C4-2B (cell line): ENCODE results near the gene NRAP.

Experiments used
- H3K27ac ChIP-seq: fragments of 450-650 bp; 2 replicates; pipeline ENCODE4 v1.5.1; 2017
- ZFX ChIP-seq: fragments of 450-650 bp; IDR thresholded peaks from 2 replicates; pipeline ENCODE4 v1.6.1; 2017
- TF ChIP-seq, protein P1 (sequence below): fragments of 450-650 bp; conservative IDR thresholded peaks from 2 replicates; pipeline ENCODE4 v1.5.1; 2017; ENCODE audit warnings: mild to moderate bottlenecking

Gene NRAP

DNA sequence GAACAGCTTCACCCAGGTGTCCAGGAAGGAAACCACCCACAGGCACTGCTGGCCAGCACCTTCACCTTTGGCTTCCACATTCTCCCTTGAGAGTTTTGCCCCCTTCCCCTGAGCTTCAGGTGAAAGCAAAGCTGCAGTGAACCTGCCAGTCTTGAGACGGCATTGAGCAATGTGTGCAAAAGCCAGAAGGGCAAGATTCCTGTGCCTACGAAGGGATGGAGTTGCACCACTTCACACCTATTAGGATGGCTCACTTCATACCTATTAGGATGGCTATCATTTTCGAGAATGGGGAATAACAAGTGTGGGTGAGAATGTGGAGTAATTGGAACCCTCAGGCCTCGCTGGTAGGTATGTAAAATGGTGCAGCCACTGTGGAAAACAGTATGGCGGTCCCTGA is 103.8 kb downstream of the NRAP start:
- no peak overlapping the region for H3K27ac ChIP-seq
- TF ChIP-seq, protein P1, sequence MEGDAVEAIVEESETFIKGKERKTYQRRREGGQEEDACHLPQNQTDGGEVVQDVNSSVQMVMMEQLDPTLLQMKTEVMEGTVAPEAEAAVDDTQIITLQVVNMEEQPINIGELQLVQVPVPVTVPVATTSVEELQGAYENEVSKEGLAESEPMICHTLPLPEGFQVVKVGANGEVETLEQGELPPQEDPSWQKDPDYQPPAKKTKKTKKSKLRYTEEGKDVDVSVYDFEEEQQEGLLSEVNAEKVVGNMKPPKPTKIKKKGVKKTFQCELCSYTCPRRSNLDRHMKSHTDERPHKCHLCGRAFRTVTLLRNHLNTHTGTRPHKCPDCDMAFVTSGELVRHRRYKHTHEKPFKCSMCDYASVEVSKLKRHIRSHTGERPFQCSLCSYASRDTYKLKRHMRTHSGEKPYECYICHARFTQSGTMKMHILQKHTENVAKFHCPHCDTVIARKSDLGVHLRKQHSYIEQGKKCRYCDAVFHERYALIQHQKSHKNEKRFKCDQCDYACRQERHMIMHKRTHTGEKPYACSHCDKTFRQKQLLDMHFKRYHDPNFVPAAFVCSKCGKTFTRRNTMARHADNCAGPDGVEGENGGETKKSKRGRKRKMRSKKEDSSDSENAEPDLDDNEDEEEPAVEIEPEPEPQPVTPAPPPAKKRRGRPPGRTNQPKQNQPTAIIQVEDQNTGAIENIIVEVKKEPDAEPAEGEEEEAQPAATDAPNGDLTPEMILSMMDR, result no peak
- no peak for TF ChIP-seq ZFX

DNA sequence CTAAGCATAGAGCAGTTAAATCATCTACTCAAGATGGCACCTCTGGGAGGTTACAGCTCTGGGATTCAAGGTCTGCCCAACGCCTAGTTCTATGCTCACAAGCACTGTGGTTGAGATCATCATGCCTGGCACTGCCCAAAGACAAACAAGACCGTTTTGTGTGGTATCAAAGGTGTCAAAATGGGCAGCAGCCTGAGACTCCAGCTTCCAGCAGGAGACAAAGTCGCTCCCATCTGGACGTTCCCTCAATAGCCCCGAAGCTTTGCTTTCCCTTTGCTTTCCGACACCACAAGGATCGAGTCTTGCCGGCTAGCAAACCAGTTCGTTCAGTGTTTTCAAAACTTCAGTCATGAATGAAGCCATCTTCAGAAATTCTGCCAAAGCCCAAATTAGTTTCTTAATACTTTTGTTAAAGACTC is 105.9 kb downstream of the NRAP start:
- H3K27ac ChIP-seq, result no peak overlapping the region
- TF ChIP-seq ZFX, result no peak
- TF ChIP-seq, protein P1, result no peak

DNA sequence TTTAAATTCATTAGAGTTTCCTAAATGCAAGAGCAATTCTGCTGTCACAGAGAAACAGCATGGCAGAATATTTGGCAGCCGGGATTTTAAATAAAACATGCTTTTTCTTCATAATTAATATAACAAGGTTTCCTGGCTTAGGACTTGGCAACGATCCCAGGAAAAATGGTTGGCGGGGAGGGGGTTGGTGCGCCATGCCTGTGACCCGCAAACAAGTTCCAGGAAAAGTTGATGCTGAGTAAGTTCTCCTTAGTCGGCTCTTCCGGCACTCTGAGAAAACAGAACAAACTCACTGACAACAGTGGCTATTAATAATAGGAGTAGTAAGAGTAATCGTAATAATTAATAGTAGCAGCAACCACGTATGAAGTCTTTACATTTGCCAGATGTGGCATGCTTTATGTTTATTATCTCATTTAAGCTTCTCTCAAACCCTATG is 106.4 kb downstream of the NRAP start:
- no peak for TF ChIP-seq ZFX
- TF ChIP-seq, protein P1, result no peak

DNA sequence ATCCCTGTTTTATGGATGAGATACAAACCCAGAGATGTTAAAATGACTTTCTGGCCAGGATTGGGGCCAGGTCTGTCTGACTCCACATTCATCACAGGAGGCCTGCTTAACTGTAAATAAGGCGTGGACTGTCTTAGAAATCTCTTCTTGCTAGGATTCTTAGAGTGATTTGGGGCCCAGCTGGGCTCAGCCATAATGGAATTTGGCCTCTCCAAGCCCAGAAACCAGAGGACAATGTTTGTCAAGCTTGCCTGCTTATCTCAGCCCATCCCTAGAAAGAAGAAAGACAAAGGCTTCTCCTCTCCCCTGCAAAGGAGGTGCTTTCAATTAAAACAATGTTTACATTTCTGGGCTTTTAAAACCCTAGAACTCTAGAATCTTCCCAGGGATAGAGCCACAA is 108.1 kb downstream of the NRAP start:
- TF ChIP-seq ZFX, result no peak
- TF ChIP-seq, protein P1, result no peak
- no peak overlapping the region for H3K27ac ChIP-seq

More for the DNA sequence above, 106.4 kb downstream of the NRAP start:
- no peak overlapping the region for H3K27ac ChIP-seq

DNA sequence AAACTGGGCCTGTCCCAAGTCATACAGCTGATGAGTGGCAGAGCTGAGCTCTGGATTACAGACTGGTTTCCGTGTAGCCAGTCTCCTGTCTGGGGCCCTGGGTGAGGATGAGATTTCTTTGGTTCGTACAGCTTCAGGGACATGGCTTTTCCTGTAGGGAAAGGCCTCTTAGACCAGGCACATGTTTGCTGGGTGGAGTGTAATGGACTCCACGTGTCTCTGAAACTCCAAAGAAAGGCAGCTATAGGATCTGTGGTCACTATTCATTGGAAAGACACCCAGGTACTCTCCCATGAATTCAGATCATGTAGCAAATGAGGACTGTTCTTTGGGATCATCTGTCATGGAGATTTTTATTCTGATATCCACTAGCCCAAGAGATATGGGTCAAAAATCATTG is 108.6 kb downstream of the NRAP start:
- no peak for TF ChIP-seq ZFX
- TF ChIP-seq, protein P1, result no peak
- H3K27ac ChIP-seq, result no peak overlapping the region

DNA sequence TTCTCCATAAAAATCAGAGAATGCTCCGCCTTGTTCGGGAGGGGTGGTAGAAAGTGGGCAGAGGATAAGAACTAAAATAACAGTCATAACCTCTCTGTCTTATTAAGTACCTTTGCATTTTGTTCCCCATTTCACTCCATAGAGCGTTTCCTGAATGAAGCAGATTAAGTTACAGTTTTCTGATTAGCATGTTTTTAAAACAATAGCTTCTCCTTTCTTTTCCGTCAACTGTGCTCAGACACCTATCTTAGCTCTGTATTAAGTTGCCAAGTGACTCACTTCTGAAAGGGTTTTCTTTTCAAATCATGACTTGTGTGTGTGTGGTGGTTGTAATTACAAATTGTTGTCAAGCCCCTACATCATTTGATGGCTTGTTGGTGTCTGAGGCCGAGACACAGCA is 109.6 kb downstream of the NRAP start:
- no peak overlapping the region for H3K27ac ChIP-seq
- TF ChIP-seq ZFX, result no peak
- TF ChIP-seq, protein P1, result no peak

DNA sequence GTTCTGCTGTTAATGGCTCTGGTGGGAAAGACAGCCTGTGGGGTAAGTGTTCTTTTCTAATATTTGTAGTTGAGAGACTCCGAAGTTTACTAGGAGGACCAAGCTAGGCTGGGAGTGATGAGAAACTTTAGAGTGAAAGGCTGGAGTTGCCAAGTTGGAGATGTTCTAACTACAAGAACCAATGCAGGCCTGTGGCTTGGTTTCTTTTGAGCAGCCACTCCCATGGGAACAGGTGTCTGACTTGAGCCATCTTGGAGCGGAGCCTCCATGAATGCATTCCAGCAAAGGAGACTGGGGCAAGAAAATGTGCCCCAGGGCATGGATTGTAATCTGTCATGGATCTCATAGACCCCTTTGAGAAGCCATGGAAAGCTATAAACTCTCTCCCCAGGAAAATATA is 110.7 kb downstream of the NRAP start:
- no peak overlapping the region for H3K27ac ChIP-seq
- TF ChIP-seq, protein P1, result no peak
- no peak for TF ChIP-seq ZFX

DNA sequence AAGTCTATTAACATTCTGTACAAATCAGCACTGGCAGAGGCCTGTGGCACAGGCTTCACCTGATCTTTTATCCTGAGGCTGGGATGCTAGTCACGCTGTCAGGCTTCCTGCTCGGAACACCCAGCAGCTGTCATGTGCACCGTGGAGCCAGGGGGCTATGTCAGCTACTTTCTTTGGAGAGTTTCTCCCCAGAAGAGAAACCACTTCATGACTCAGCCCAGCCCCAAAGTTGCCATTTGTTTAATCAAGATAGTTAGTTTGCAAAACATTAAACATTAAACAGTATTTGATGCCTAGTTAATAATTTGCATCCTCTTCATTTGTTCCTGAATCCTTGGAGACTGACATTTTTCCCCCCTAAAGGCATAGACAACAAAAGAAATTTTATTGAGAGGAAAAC is 111.1 kb downstream of the NRAP start, which contains the start of gene HABP2:
HABP2 (plus strand) TSS at position 353 of the 400 bp plus-strand sequence. CDS start 69 bp downstream, outside the sequence.
- no peak for TF ChIP-seq ZFX
- TF ChIP-seq, protein P1, result no peak
- H3K27ac ChIP-seq, result no peak within 1 kb of the TSS
